CD4-positive, alpha-beta T cell treated with Interleukin-6 for 4 hours (primary cell): ENCODE results near the gene STYXL2.

ENCODE experiments used
- DNase-seq: peaks from one replicate; pipeline ENCODE4 v3.0.0-alpha.2; 2020; ENCODE audit warnings: mixed read lengths

Gene STYXL2

DNA sequence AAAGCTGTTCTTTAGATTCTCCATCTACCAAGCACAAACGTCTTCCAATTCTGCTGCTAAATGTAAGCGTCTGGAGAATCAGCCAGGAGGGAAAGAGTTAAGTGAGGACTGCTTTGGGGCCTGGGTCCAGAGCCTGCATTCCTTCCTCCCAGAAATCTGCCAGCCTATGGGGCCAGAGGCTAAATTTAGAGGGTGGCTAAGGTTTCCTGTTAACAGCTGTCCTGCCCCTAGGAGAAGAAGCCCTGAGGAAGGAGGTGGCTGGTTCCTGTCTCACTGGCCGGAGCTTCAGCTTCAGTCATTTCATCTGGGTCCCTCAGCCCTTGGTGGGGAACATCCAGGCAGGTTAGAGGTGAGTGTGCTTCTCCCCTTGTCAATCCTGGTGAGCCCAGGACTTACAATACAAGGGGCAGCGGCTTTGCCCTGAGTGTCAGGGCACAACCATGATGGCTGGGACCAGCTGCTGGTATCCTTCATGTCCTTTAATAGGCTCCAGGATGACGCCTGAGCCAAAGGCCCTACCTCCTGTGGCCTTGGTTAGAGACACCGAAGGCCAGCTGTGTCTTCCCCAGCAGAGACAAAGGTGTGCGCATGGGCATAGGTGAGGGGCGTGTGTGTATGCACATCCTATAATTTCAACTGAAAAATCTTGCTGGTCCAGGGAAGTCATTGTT, at the start of gene STYXL2:
Gene STYXL2 (plus strand): TSS at position 230 of the 671 bp plus-strand sequence. CDS start 775 bp downstream, outside the sequence.
- no peak for DNase-seq

DNA sequence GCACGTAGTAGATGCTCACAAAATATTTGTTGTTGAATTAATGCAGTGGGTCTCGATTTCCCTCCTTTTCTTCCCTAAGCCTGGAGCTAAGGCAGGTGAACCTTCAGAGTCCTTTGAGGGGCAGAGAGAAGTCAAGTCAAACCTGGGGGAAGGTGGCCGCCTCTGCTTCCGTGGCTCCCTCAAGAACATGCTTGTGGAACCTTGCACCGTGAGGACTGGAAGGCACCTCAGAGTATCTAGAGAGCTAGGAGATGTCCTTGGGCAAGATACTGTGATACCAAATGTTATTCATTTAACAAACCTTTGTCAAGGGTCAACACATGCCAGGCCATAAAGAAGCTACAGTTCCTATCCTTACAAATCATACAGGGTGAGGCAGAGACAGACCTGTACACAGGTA, 42.0 kb upstream of the STYXL2 start:
- no peak for DNase-seq

DNA sequence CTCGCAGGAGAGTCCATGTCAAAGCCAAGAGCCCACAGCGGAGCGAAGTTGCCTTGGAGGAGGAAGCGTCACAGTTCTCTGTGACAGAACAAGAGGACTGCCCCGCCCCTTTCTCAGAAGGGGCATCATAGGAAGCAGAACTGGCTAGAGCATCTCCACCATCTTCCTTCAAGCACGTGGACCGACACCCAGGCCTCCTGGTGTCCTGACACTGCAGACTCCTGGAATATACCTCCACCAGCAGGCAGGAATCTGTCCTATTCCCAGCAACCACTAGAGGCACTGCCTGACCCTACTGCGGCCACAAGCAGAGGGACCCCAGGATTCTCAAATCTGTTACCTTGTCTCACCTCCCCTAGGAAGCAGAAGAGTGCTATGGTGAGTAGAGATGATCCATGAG, 41.5 kb upstream of the STYXL2 start:
- DNase-seq: no peak

DNA sequence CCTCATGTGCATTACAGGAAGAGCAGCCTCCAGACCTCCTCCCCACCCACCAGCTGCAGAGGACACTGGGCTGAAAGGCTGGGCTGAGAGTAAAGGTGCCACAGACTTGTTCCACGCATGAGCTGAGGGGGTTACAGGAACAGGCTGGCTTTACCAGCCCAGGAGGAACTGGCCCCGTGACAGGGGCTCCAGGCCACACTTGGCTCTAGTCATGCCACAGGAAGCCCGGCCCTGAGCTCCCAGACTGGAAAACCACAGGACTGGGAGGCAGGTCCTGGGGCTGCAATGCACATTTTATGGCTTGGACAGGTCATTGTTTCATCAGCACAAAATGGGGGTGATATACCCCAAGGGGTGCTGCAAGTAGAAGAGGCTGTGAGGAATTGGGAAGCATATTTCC, 39.3 kb upstream of the STYXL2 start:
- no peak for DNase-seq

DNA sequence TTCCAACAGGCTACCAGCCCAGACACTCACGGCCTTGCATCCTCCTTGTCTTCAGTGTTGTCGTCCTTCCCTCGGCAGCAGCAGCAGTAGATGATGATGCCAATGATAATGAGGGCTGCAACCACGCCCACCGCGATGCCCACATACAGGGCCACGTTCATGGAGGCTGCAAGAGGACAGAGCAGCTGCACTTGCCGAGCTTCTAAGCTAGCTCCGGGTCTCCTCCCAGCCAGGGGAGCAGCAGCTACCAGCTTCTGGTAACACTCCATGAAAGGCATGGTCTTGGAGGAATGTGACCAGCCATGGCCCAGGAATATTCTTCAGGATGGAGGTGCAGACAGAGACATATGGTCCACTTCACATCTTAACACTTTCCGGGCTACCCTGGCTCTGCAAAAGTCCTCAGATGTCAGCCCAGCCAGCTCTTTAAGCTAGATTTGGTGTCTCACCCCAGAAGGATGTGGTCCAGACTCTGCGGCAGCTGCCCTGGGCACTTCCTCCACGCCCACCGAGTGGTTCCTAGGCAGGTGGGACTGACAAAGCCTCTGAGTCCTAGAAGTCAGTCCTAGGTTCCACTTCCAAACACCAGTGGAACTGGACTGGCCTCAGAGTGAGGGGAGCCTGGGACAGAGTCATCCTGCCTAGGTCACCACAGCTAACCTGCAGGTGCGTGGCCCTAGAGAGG, 38.8 kb upstream of the STYXL2 start:
- no peak for DNase-seq

DNA sequence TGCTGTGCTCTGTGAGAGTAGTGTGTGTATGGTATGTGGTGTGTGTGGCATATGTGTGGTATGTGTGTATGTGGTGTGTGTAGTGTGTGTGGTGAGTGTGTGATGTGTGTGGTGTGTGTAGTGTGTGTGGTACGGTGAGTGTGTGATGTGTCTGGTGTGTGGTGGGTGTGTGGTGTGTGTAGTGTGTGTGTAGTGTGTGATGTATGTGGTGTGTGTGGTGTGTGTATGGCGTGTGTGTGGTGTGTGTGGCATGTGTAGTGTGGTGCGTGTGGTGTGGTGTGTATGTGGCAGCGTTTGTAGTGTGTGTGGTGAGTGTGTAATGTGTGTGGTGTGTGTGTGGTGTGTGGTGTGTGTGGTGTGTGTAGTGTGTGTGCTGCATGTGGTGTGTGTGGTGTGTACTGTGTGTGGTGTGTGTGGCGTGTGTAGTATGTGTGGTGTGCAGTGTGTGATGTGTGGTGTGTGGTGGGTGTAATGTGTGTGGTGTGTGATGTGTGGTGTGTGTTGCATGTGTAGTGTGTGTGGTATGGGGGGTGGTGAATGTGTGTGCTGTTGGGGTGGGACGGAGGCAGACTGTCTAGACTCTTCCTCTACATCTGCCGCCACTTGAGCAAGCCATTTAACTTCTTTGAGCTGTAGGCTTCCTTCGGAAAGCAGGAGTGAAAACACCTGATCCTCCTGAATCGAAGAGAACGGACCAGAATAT, 37.2 kb upstream of the STYXL2 start:
- no peak for DNase-seq

DNA sequence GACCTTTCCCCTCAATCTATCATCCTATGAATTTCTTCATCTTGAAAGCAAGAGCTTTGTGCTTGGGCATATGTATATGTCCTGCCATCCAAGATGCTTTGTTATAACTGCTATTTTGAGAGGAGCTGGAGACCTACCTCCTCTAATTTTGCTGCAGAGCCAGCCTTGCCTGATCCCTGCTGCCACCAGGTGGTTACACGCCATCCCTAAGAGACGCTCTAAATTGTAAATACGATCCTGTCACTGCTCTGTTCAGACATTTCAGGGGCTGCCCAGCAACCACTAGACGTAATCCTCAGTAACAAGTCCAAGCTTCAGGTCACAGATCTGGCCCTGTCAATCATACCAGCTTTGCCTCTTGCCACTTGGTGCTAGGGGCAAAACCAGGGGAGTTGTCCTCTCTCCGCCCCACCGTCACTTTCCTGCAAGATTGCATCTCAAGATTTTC, 36.6 kb upstream of the STYXL2 start:
- DNase-seq: no peak

DNA sequence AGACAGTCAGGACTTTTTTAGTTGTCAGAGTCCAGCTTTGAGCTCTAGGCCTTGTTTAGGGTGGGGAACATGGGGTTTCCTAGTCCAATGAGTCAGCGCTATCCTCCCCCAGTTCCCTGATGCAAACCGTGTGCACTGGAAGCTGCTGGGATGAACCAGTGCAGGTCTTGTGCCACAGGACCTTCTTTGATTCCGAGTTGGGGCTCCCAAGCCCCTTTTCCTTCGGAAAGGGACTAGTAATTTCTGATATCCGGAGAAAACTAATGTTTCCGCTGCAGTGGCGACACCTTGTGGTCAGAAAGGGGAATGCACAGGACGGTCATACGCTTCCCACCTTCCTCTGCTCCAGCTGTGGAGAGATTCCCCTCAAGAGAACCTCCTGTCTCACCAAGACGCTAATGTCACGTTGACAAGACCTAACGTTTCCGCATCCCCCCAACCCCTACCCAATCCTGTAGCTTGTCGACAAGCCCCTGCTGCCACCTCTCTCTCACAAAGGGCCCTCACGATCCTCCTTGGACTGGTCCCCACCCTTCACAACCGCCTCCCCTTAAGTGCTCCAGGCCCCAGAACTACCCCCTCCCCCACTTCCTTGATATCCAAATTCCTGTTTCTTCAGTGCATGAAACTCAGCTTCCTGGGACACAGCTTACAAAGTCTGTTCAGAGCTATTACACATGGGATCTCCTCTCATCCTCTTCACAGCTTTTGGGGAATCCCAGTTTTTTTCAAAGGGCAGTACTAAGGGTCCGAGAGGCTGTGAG, 34.6 kb upstream of the STYXL2 start:
- DNase-seq: peak; percentile 78

DNA sequence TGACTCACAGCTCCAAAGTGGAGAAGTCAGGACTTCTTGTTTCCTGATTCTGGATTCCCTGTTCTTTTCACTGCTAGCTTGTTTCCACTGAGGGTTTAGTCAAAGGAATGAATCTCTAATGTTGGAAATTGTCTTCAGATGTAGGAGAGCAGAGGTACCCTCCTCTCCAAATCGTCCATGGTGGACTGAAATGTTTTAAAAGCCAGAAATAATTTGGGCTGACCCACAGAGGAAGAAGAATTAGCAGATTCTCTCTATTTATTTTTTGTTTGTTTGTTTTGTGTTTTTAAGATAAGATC, 34.1 kb upstream of the STYXL2 start:
- DNase-seq: no peak

DNA sequence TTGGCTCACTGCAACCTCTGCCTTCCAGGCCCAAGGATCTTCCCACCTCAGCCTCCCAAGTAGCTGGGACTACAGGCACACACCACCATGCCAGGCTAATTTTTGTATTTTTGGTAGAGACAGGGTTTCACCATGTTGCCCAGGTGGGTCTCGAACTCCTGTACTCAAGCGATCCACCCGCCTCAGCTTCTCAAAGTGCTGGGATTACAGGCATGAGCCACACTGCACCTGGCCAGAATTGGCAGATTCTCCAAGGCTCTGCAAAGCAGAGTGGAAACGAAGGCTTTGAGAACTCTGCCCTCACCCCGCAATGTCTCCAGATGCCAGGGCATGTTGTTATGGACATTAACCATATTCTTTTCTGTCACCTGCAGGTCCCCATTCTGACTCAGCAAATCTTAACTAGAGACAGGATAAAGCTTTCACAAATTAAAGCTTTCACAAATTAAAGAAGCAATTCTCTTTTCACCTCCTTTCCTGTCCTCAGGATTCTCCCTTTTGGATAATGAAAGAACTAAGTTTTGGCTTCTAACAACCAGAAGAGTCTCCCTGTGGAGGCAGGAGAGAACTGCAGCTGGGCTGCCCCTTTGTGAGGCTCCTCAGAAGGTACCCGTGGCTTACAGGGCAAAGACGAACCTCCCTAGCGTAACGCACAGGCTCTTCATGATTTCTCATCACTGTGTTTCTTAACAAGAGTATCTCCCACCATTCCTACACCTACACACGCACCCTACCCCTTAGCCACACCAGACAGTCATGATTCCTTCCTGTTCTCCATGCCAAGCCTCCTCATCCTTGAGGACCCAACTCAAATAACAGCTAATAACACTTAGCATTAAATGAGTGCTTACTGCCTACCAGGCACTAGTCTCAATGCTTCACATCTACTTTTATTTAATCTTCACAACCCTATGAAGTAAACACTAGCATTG, 33.5 kb upstream of the STYXL2 start:
- no peak for DNase-seq

DNA sequence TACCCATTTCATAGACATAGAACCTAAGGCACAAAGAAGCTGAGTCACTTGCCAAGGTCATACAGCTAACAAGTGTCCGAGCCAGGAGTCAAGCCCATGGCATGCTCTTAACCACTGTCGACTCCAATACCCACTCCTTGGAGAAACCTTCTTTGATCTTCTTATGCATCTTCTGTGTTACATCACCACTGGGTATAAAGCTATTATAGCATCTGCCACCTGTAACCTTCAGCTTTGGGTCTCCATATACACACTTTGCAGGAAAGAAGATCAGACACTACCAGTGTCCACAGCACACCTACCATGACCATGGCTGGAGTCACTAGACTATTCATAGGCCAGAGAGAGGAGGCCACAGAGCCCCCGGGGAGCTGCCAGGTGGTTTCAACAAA, 32.8 kb upstream of the STYXL2 start:
- DNase-seq: no peak

DNA sequence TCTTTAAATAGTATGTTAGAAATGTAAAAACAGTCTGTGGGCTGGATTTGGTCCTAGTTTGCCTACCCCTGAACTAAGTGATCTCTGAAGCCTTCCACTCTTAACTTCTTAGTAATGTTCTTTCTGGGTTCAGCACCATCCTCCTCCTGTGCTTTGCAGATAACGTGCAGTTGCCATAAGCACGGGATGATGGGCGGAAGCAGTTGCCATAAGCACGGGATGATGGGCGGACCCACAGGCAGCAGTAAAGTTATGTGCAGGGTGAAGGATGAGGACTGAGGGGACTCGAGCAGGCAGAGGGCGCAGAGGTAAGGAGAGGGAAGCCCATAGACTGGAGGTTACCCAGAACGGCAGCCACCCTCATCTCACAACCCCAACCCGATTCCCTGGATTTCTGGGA, 29.3 kb upstream of the STYXL2 start:
- no peak for DNase-seq

DNA sequence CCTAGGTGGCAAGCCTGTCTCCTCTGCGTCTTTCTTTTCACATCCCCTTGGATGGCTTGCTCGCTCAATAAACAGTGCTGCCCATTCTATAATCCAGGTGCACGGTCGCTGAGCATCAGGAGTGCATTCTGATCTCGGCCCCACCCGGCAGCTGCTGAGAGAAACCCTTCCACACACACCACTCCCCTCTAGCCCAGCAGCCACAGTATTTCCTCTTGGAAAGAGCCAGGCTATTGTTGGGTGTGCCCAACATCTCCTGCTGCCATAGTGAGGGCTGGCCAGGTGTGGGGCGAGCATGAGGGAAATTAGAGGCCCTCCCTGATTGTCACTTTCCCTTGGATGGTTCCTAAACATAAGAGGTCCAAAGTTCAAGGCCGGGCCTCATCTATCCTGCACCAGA, 28.4 kb upstream of the STYXL2 start:
- no peak for DNase-seq

DNA sequence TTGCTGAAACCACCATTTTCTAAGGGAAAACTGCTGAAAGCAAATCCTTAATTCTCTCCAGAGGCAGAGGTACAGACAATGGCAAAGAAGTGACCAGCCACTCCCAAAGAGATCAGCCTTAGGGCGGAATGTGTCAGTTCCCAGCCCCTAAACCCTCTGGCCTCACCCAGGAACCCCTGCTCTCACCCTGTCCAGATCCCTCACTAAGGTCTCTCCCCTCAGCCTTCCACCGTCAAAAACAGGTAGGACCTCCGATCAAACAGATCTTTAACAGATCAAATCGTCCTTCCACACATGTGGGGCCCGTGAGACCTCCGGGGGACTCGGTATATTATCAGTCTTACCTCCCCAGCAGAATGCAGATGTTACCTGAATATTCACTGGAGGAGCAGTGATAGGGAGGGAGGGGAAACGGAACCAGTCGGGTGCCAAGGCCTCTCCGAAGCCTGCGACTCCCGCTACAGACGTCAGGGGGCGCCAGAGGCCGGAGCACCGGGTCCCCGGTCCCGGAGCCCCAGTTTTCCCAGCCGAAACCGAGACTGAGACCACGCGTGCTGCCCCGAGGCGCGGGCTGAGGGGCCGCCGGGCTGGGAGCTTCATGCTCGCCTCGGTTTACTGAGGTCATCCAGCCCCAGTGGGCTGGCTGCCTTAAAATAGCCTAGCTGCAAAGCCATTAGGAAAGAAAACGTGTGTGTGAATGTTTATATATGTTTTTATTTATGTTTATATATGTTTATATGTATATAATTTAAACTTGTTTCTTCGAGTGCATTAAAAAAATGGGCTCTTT, 27.3 kb upstream of the STYXL2 start:
- peak; percentile 85 for DNase-seq

DNA sequence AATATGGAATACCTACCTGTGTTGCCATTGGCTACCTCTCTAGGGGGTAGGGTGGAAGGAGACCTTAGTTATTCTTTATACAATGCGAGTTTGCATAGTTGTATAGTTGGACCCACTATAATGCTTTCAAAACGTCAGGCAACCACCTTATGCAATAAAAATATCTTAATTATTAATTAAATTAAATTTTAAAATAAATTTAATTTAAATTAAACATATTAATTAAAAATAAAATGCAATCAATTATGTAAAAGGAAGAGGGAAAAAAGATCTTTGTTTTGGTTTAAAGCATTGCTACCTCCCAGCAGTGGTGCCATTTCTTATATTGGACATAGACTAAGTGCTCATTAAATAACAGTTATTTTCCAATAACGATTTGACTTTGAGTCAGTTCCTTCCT, 26.0 kb upstream of the STYXL2 start:
- DNase-seq: no peak

DNA sequence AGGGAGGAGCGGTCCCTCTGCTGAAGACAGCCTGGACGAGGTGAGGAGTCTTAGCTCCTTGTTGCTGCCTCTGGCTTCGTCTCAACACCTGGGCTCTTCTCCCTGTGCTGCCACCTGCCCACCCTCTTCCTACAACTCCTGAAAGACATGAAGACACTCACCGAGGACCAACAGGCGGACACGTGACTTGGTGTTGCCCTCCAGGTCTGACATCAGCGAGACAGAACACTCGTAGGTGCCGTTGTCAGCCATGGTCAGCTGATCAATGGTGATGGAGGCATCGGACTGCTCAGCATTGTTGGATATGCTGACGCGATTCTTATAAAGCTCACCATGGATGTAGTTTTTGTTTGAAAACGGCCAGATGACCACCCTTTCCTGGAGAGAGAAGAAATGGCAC, 25.1 kb upstream of the STYXL2 start:
- DNase-seq: no peak

DNA sequence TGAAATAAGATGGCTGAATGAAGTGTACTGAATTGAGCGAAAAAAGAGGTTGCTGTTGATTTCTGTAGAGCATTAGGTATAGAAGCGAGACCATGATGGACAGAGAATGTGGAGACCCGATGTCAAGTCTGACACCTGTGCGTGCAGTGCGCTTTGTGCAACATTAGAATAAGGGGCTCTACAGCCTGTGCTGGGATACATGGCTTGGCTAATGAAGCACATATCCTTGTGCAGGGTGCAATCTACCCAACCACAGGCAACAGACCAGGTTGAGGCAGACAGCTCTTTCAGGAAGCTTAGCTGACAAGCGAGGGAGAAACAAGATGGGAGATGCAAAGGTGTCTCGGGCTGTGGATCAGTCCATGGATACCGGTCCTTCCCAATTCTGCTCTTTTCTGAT, 22.6 kb upstream of the STYXL2 start:
- DNase-seq: no peak

DNA sequence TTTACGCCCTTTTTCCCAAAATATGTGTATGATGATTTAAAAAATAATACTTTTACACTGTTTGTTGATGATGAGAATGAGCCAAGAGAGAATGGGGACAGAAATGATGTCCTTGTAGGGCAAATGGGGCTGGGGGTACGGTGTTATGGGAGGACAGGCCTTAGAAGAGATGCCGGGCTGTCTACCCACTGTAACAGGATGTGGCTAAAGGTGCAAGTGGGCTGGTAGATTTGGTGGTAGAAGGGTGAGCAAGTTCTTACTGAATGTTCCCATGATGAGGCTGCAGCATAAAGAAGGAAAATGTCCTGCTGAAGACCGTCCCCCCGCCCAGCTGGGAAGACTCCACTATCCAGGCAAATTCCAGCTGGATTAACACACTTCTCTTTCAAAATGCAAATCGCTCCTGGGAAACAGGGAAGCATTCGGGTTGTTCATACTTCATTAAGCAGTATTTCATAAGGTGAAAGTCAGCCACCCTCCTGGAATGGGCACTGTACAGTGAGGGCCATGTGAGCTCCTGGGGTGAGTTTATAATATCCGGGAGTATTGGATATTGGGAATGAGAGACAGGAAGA, 17.7 kb upstream of the STYXL2 start:
- no peak for DNase-seq

DNA sequence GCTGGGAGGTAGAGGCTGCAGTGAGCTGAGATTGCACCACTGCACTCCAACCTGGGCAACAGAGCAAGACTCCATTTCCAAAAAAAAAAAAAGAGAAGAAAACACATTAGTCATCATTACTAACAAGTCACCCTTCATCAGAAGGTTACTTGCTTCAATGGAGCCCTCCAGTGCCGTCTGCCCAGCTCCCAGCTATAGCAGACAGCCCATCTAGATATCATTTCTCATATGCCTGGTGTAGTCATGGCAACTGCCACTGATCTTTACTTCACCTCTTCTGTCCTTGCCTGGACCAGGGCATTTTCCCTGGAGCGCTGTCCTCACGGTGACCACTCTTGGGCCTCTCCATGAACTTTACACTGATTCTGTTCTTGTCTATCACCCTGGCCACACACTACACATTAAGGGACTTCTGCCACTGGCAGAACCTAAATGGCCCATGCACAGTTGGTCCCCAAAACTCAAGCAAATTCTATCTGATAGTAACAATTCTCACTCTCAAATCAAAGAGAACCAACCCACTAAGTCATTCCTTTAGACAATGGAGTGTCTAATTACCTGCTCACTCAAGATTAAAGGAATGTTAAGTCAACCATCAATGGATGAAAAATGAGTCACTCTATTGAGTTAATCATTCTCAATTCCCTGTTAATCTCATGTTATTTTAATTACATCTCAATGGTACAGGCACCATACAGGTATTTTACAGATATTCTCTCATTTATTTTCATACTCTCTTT, 16.6 kb upstream of the STYXL2 start:
- no peak for DNase-seq

DNA sequence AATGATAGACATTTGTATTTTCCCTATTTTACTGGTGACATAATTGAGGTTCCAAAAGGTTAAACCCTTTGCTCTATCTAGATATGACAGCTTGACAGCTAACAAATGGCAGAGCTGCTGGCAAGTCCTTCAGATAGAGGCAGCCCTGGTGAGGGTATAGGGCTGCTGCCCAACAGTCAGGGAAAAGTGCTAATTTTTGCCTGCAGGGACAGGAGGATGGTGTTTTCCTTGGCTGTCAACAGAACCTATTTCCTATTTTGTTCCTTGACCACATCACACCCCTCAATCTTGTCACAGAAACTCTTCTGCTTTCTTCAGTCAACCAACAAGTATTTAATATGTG, 16.0 kb upstream of the STYXL2 start:
- DNase-seq: no peak
